ENCODE results near the gene GALNT9.
"Not testable (repeated sequence)": the region's sequence is repeated elsewhere in the genome, so short reads cannot be mapped to it uniquely, and the experiment has no call there.

The GALNT9 gene

DNA sequence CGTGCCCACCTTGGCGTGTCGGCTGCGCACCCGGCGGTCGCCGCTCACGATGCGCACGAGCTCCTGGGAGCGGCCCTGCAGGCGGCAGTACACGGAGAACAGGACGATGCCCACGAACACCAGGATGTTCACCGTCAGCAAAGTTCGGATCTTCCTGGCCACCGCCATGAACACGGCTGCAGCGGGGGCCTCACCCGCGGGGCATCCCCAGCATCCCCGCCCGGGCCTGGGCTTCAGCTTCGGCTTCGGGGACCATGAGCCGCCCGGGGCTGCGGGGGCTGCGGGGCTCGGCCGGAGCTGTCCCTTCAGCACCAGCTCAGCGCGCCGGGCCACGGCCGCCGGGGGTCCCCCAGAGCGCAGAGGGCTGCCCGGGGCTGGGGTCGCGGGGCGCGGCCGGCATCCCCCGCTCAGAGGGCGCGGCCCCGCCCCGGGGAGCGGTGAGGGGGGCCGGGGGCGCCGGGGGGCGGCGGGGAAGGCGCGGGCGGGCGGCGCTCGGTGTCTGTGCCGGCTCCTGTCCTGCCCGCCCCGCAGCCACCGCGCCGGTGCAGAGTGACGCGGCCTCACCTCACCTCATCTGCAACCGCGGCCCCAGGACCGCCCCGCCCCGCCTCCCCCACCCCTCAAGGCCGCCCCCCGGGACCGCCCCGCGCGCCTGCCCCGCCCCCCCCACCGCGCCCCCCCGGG is at the start of gene GALNT9:
TSS of gene GALNT9 (minus strand) at position 554 of the 684 bp plus-strand sequence. CDS start at position 168, 386 bp downstream.
- Histone ChIP-seq H3K36me3 (ENCODE audit: low read depth) (no peaks in the 10 kb centered on the region), H3K27me3 (ENCODE audit: insufficient read depth, poor library complexity, severe bottlenecking) (peaks cover 39% of the 10 kb centered on the region), H3K4me1 (ENCODE audit: insufficient read depth, poor library complexity, severe bottlenecking) (peaks cover 14% of the 10 kb centered on the region), H3K27ac (ENCODE audit: poor library complexity, severe bottlenecking) (no peak within 1 kb of the TSS), H3K4me3 (ENCODE audit: severe bottlenecking) (no peak within 1 kb of the TSS), H3K9me3 (ENCODE audit: severe bottlenecking) (no peaks in the 10 kb centered on the region)
- no peak for ATAC-seq (ENCODE audit: low read depth)
- DNase-seq (ENCODE audit: low spot score) = no peak
- TF ChIP-seq CTCF (IDR thresholded peaks at IDR 0.05; ENCODE audit: poor library complexity, severe bottlenecking) = no peak

- H3K27ac ChIP-seq (ENCODE audit: poor library complexity, severe bottlenecking); H3K4me3 ChIP-seq (ENCODE audit: severe bottlenecking); H3K9me3 ChIP-seq (ENCODE audit: severe bottlenecking); ATAC-seq (ENCODE audit: low read depth); H3K4me1 ChIP-seq (ENCODE audit: insufficient read depth, poor library complexity, severe bottlenecking); H3K36me3 ChIP-seq (ENCODE audit: low read depth): not testable (repeated sequence)
- peaks cover 40% of the 10 kb centered on the region for H3K27me3 ChIP-seq (ENCODE audit: insufficient read depth, poor library complexity, severe bottlenecking)
- DNase-seq (ENCODE audit: low spot score) = peak; percentile 10
These were observed 49.7 kb upstream of the GALNT9 start for GRCh38 chr12:132379057-132379456.

DNA sequence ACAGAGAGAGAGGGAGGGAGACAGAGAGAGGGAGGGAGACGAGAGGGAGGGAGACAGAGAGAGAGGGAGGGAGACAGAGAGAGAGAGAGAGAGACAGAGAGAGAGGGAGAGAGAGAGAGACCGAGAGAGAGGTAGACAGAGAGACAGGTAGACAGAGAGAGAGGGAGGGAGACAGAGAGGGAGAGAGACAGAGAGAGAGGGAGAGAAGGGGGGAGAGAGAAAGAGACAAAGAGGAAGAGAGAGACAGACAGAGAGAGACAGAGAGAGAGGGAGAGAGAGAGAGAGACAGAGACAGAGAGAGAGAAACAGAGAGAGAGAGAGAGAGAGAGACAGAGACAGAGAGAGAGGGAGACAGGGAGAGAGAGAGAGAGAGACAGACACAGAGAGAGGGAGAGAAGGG is 47.8 kb upstream of the GALNT9 start:
- H3K9me3 ChIP-seq (ENCODE audit: severe bottlenecking) = no peaks in the 10 kb centered on the region
- no peak for TF ChIP-seq CTCF (IDR thresholded peaks at IDR 0.05; ENCODE audit: poor library complexity, severe bottlenecking)
- H3K4me3 ChIP-seq (ENCODE audit: severe bottlenecking) = no peak overlapping the region
- H3K27me3 ChIP-seq (ENCODE audit: insufficient read depth, poor library complexity, severe bottlenecking) = peaks cover 52% of the 10 kb centered on the region
- H3K36me3 ChIP-seq (ENCODE audit: low read depth) = no peaks in the 10 kb centered on the region
- H3K4me1 ChIP-seq (ENCODE audit: insufficient read depth, poor library complexity, severe bottlenecking) = no peaks in the 10 kb centered on the region
- DNase-seq (ENCODE audit: low spot score) (no peak), ATAC-seq (ENCODE audit: low read depth) (no peak)
- H3K27ac ChIP-seq (ENCODE audit: poor library complexity, severe bottlenecking) = no peak overlapping the region

DNA sequence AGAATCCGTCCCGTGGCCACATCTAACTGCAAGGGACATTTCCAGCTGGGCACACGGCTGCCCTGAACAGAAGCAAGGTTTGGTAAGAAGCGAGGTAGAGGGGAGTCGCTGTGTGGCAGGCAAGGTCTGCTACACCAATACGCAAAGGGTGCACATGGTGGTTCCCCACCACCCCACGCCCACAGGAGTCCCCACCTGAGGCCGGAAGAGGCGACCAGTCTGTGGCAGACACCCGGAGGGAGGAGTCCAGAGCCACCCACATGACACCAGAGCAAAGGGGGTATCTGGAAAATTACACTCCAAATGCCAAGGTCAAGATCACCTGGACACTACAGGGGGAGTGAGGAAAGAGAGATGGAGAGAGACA is 47.1 kb upstream of the GALNT9 start:
- peaks cover 56% of the 10 kb centered on the region for H3K27me3 ChIP-seq (ENCODE audit: insufficient read depth, poor library complexity, severe bottlenecking)
- no peak for TF ChIP-seq CTCF (IDR thresholded peaks at IDR 0.05; ENCODE audit: poor library complexity, severe bottlenecking)
- H3K4me3 ChIP-seq (ENCODE audit: severe bottlenecking) = no peak overlapping the region
- no peak overlapping the region for H3K27ac ChIP-seq (ENCODE audit: poor library complexity, severe bottlenecking)
- no peak for ATAC-seq (ENCODE audit: low read depth)
- DNase-seq (ENCODE audit: low spot score) = peak; percentile 23
- H3K4me1 ChIP-seq (ENCODE audit: insufficient read depth, poor library complexity, severe bottlenecking) = no peaks in the 10 kb centered on the region
- H3K9me3 ChIP-seq (ENCODE audit: severe bottlenecking) = no peaks in the 10 kb centered on the region
- H3K36me3 ChIP-seq (ENCODE audit: low read depth) = no peaks in the 10 kb centered on the region

GRCh38 chr12:132375747-132376463 is 46.5 kb upstream of the GALNT9 start:
- H3K27ac ChIP-seq (ENCODE audit: poor library complexity, severe bottlenecking) = no peak overlapping the region
- H3K27me3 ChIP-seq (ENCODE audit: insufficient read depth, poor library complexity, severe bottlenecking) = peaks cover 61% of the 10 kb centered on the region
- no peak for ATAC-seq (ENCODE audit: low read depth)

More at GRCh38 chr12:132375747-132376463, 46.5 kb upstream of the GALNT9 start:
- no peaks in the 10 kb centered on the region for H3K4me1 ChIP-seq (ENCODE audit: insufficient read depth, poor library complexity, severe bottlenecking)
- peak; percentile 56 for DNase-seq (ENCODE audit: low spot score)
- no peak for TF ChIP-seq CTCF (IDR thresholded peaks at IDR 0.05; ENCODE audit: poor library complexity, severe bottlenecking)
- H3K4me3 ChIP-seq (ENCODE audit: severe bottlenecking) = no peak overlapping the region
- H3K9me3 ChIP-seq (ENCODE audit: severe bottlenecking) = no peaks in the 10 kb centered on the region
- no peaks in the 10 kb centered on the region for H3K36me3 ChIP-seq (ENCODE audit: low read depth)
